Measurements from ENCODE around the gene ADGRE2. TPM values are rescaled to one million over a fixed set of nuclear protein-coding genes. Genes with fewer than 3 reads are reported as not detected.
"Not testable (repeated sequence)": the region's sequence is repeated elsewhere in the genome, so short reads cannot be mapped to it uniquely, and the experiment has no call there.

The ADGRE2 gene
- total RNA-seq, 2 donors from 2014 or later: 1.3 to 1.8 TPM

- no peak overlapping the region for H3K9ac ChIP-seq (ENCODE audit: low read depth in 2 of 2, low read length in 2 of 2)
- no peak for DNase-seq
- H3K9me3 ChIP-seq: no peaks in the 10 kb centered on the region
- H3K27ac ChIP-seq: no peak overlapping the region
- H3K36me3 ChIP-seq: no peaks in the 10 kb centered on the region
- H3K4me3 ChIP-seq: no peak overlapping the region
- intact Hi-C loops (cut with DNase I): no loop called here
- H3K27me3 ChIP-seq: no peaks in the 10 kb centered on the region
- peak; percentile 54 for TF ChIP-seq CTCF (IDR thresholded peaks at IDR 0.05)
- H3K4me1 ChIP-seq: no peaks in the 10 kb centered on the region
Measured at GRCh38 chr19:14786421-14786851, 8.1 kb upstream of the ADGRE2 start.

DNA sequence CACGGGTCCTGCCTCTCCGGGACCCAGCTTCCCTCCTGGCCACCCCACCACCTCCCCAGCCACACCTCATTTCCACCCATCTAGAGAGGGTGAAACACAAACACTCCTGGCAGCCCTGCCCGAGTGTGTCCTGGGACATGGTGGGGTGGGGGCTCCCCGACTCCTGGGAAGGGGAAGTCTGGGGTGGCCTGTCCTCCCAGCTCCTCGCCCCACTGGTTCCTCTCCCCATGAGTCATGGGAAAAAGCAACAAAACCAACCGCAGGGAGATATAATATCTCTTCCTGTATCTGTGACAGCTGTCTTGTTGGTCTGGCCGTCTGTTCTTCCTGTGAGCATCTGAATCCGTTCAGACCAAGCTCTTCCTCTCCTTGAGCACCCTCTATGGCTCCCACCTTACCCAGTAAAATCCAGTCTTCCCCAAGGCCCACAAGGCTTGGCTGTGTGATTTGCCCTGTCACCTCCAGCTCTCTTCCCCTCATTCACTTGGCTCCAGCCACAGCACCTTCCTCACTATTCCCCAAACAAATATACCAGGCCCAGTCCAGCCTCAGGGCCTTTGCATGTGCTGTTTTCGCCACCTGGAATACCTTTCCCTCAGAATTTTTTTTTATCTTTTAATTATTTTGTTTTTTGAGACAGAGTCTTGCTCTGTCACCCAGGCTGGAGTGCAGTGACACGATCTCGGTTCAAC lies 6.9 kb upstream of the ADGRE2 start:
- H3K36me3 ChIP-seq; H3K4me1 ChIP-seq; H3K27ac ChIP-seq; intact Hi-C loops (cut with DNase I); H3K4me3 ChIP-seq; H3K9me3 ChIP-seq; H3K9ac ChIP-seq (ENCODE audit: low read depth in 2 of 2, low read length in 2 of 2); H3K27me3 ChIP-seq: not testable (repeated sequence)
- peak; percentile 25 for DNase-seq

DNA sequence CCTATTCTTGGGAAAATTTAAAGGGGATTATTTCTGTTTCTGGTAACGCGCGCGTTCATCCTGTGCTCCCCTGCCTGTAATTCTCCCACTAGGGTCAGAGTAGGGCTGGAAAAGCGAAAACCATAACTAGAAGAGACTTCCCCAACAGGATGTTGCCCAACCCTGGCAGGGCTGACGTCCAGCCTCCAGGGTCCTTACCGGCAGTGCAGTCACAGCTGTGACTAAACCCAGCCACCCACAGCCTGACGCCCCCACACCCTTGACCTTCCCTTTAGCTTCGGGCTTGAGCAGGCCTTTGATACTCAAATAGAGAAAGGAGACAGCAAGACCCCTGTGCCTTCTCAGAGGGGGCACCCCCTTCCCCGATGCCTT lies 6.4 kb upstream of the ADGRE2 start:
- H3K4me1 ChIP-seq; H3K36me3 ChIP-seq; H3K9me3 ChIP-seq; H3K4me3 ChIP-seq; H3K9ac ChIP-seq (ENCODE audit: low read depth in 2 of 2, low read length in 2 of 2); H3K27me3 ChIP-seq; intact Hi-C loops (cut with DNase I): not testable (repeated sequence)
- H3K27ac ChIP-seq: peak overlapping the region; percentile 22
- DNase-seq: peak; percentile 38

DNA sequence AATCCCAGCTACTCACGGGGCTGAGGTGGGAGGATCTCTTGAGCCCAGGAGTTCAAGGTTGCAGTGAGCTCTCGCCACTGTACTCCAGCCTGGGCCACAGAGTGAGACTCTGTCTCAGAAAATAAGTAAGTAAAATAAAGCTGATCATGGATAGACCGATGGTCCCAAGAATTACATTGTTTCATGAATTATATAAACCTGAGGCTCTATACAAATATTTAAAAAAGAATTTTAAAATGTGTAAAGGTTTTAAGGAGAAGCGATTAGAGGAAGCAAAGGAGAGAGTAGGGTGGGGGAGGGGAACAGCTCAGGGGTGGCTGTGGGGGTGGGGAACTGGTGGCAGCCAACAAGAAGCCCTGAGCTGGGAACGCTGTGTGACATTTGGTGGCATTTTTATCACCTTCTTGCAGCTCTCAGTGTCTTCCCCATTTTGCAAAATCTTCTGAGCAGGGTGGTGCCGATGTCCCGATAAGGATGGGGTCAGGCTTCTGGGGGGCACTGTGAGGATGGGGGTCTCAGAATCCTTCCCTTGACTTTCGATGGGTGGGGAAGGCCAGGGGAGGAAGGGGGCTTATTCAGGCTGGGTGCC lies 5.1 kb upstream of the ADGRE2 start:
- not testable (repeated sequence) for H3K9ac ChIP-seq (ENCODE audit: low read depth in 2 of 2, low read length in 2 of 2); H3K27ac ChIP-seq

GRCh38 chr19:14782626-14783409 lies 4.5 kb upstream of the ADGRE2 start:
- no peak for DNase-seq
- H3K27me3 ChIP-seq: no peaks in the 10 kb centered on the region
- intact Hi-C loops (cut with DNase I): no loop called here

More for the DNA sequence above, 5.1 kb upstream of the ADGRE2 start:
- intact Hi-C loops (cut with DNase I); H3K9me3 ChIP-seq; H3K4me3 ChIP-seq; DNase-seq; H3K36me3 ChIP-seq; H3K27me3 ChIP-seq; H3K4me1 ChIP-seq: not testable (repeated sequence)

GRCh38 chr19:14781713-14782536 lies 3.6 kb upstream of the ADGRE2 start:
- H3K27me3 ChIP-seq; DNase-seq; H3K27ac ChIP-seq; intact Hi-C loops (cut with DNase I); H3K4me1 ChIP-seq; H3K9me3 ChIP-seq; H3K4me3 ChIP-seq; H3K9ac ChIP-seq (ENCODE audit: low read depth in 2 of 2, low read length in 2 of 2); H3K36me3 ChIP-seq: not testable (repeated sequence)

More at GRCh38 chr19:14782626-14783409, 4.5 kb upstream of the ADGRE2 start:
- H3K4me1 ChIP-seq: no peaks in the 10 kb centered on the region
- H3K9me3 ChIP-seq: no peaks in the 10 kb centered on the region
- H3K36me3 ChIP-seq: no peaks in the 10 kb centered on the region
- no peak for TF ChIP-seq CTCF (IDR thresholded peaks at IDR 0.05)
- H3K4me3 ChIP-seq: no peak overlapping the region
- H3K27ac ChIP-seq: no peak overlapping the region
- no peak overlapping the region for H3K9ac ChIP-seq (ENCODE audit: low read depth in 2 of 2, low read length in 2 of 2)

DNA sequence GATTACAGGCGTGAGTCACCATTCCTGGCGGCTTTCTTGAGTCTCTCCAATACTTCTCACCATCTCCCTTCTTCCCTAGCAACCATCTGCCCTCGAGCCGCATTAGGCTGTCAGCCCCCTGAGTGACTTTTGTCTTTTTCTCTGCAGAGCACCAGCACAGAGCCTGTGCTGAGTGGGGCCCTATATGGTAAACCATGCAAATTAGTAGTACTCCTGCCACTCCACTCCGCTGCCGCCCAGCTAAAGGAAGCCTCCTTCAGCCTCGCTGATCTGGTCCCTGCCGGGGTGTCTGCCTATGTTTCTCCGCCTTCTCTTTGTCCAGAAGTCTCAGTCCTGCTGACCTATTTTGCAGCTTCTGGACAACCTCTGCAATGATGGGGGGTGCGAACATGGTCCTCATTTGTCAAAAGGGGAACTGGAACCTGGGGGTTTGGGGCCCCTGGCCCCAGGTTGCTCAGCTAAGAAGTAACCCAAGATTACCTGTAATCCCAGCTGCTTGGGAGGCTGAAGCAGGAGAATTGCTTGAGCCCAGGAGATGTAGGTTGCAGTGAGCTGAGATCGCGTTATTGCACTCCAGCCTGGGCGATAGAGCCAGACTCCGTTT lies 2.4 kb upstream of the ADGRE2 start:
- H3K36me3 ChIP-seq; intact Hi-C loops (cut with DNase I); H3K4me1 ChIP-seq; DNase-seq; H3K27ac ChIP-seq; H3K9me3 ChIP-seq; H3K4me3 ChIP-seq; H3K9ac ChIP-seq (ENCODE audit: low read depth in 2 of 2, low read length in 2 of 2); H3K27me3 ChIP-seq: not testable (repeated sequence)
